DMS114 treated with DMSO at 0.1 percent for 48 hours (cell line): ENCODE measurements around the gene PPIP5K2.
"Not testable (repeated sequence)": the region's sequence is repeated elsewhere in the genome, so short reads cannot be mapped to it uniquely, and the experiment has no call there.

ENCODE experiments used
- DNase-seq: peaks from one replicate; lab custom pipeline; 2025; ENCODE audit not compliant: unreplicated experiment; lab: John Stamatoyannopoulos, UW

The PPIP5K2 gene

DNA sequence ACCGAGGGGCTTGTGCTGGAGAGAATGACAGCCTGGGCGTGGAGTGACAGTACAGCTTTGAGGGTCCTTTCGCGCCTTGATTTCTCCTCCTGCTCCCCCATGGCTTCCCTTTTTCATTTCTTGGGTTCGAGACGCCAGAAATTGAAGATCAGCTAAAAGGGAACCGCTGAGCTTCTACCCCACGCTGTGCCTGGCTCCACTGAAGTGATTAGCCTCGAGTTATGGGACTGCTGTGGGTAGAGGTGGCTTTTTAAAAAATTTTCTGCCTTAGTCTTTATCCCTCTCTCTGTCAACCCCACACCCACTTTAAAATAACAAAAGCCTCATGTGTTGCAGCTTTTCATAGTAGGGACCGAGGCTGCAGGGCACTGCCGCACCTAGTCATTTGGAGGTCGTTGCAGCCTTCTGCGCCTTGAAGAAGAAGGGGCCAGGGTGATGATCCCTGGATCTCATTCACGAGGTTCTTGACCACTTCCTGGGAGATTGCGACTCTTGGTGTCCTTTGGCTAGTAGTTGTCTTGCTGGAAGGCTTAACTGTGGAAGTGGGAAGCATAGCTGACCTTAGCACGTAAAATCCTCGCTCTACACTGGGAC lies 603 bp downstream of the PPIP5K2 start:
- no peak for DNase-seq

- DNase-seq = no peak
Observed at GRCh38 chr5:103122242-103122641, 2.1 kb downstream of the PPIP5K2 start.

- no peak for DNase-seq
Observed at GRCh38 chr5:103126557-103126956, 6.5 kb downstream of the PPIP5K2 start.

DNA sequence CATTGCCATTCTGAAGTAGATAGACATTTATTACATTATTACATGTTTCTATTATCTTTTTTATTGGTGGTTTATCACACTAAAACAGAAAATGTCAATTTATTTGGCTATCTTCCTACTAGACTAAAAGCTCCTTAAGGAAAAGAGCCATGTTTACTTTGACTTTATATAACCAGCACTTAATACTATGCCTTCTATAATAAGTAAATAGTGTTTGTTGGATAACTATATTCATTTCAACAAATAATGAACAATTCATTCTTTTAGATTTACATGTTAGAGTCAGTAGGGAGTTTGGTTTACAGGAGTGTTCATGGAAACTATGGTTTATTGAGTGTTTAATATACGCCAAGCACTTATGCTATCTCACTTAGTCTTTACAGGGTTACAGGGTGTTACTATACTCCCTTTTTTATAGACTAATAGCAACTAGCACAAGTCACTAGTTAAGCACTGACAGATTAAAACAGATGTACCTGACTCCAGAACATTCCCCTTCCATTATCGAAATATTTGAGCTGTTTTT lies 7.3 kb downstream of the PPIP5K2 start:
- no peak for DNase-seq

DNA sequence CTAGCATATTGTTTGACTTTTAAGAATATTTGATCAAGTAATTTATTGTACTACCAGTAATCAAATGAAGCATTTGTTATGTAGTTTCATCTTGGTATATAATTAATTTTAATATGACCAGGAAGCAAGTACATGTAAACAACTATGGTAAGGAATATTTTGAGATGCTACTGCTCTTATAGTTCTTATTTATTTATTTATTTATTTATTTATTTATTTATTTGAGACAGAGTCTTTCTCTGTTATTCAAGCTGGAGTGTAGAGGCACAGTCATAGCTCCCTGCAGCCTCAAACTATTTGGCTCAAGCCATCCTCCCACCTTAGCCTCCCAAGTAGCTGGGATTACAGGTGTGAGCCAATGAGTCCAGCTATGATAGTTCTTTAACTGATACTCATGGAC lies 8.1 kb downstream of the PPIP5K2 start:
- DNase-seq = no peak

GRCh38 chr5:103132684-103133083 lies 12.6 kb downstream of the PPIP5K2 start:
- no peak for DNase-seq

GRCh38 chr5:103133231-103133630 lies 13.1 kb downstream of the PPIP5K2 start:
- no peak for DNase-seq

DNA sequence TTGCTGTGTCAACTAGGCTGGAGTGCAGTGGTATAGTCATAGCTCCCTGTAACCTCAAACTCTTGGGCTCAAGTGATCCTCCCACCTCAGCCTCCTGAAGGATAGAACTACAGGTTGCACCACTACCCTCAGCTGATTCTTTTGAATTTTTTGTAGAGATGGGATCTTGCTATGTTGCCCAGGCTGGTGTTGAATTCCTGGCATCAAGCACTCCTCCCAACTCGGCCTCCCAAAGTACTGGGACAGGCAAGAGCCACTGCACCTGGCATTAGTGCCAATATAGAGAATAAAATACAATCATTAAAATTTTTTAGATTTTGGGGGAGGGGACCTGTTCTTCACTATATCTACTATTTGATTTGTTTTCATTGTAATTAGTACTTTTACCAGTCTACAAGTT lies 15.4 kb downstream of the PPIP5K2 start:
- DNase-seq = no peak

GRCh38 chr5:103138202-103138690 lies 18.1 kb downstream of the PPIP5K2 start:
- DNase-seq = no peak

DNA sequence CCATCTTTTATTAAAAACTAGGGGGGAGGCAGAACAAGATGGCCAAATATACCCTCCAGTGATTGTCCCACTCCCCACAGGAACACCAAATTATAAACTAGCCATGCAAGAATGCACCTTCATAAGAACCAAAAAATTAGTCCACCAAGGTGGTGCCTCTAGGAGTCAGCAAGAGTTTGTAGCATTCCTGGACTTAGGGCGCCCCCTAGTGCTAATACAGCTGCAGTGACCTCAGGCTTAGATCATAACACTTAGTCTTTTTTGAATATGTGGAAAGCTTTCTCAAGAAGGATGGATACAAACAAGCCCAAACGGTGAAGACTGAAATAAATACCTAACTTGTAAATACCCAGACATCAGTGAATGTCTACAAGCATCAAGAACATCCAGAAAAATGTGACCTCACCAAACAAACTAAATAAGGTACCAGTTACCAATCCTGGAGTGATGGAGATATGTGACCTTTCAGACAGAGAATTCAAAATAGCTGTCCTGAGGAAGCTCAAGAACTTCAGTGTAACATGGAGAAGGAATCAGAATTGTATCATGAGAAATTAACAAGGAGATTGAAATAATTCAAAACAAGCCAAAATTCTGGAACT lies 19.3 kb downstream of the PPIP5K2 start:
- peak; percentile 69 for DNase-seq

DNA sequence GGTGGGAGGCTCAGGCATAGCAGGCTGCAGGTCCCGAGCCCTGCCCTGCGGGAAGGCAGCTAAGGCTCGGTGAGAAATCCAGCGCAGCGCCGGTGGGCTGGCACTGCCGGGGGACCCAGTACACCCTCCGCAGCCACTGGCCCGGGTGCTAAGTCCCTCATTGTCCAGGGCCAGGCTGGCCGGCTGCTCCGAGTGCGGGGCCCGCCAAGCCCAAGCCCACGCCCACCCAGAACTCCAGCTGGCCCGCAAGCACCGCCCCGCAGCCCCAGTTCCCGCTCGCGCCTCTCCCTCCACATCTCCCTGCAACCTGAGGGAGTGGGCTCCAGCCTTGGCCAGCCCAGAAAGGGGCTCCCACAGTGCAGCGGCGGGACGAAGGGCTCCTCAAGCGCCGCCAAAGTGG lies 22.0 kb downstream of the PPIP5K2 start:
- DNase-seq = not testable (repeated sequence)

GRCh38 chr5:103145196-103145595 lies 25.1 kb downstream of the PPIP5K2 start:
- DNase-seq = no peak

DNA sequence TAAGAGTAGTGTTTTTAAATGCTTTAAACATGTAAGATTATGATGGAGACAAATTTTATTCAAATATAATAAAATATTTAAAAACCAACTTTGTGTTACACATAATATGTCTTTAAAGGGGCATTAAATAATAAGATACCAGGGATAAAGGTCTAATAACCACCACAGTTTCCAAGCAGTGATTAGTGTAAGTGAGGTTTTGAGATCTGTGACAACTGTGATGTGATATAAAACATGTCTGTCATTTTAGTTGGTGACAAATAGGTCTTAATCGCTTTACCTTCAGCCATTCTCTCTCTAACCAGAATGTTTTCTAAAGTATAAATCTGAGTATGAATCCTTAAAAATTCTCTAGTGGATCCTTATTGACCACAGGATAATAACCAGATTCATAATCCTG lies 28.1 kb downstream of the PPIP5K2 start:
- DNase-seq = no peak

DNA sequence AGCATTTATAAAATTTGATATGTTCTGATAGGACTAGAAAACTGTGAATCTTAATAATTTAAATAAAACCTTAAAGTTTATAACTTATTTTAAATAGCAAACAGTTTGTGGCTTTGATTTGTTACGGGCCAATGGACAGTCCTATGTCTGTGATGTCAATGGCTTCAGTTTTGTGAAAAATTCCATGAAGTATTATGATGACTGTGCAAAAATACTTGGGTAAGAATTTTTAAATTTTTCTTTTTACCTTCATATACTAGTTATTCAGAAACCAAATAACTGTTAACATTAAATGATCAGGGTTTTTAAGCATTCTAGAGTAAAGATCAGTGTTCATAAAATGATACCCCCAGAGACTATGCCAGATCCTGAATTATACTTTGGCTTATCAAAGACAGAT lies 31.1 kb downstream of the PPIP5K2 start:
- DNase-seq = no peak

GRCh38 chr5:103166706-103167105 lies 46.6 kb downstream of the PPIP5K2 start:
- no peak for DNase-seq

DNA sequence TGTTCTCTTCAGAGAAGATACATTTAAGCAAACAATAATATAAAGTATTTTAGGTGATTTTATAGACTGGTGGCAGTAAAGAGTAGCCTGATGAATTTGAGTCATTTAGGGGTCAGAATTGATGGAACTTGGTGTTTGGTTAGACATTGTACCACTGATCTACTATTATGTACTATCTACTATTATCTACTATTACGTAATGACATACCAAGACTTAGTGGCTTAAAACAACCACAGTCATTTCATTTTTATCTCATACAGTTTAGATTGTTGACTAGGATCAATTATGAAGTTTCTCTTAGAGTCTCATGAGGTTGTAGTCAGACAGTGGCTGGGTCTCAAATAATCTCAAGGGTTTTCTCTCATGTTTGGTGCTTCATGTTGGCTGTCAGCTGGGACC lies 54.0 kb downstream of the PPIP5K2 start:
- no peak for DNase-seq

- no peak for DNase-seq
Observed at GRCh38 chr5:103177543-103177942, 57.4 kb downstream of the PPIP5K2 start.

DNA sequence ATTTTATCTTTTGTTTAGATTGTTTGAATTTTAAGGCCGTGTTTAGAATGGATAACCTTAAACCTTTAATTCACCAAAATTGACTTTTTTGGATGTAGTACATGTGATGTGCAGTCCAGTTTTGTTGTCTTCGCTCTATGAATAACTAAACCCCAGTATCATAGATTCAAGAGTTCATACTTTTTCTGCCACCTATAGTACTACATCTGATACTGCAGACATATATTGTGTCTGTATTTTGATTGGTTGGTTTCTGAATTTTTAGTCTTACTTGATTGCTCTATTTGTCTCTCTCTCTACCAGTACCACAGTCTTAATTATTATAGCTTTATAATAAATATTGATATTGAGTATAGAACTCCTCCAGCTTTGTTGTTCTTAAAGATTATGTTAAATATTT lies 58.1 kb downstream of the PPIP5K2 start:
- peak; percentile 17 for DNase-seq

DNA sequence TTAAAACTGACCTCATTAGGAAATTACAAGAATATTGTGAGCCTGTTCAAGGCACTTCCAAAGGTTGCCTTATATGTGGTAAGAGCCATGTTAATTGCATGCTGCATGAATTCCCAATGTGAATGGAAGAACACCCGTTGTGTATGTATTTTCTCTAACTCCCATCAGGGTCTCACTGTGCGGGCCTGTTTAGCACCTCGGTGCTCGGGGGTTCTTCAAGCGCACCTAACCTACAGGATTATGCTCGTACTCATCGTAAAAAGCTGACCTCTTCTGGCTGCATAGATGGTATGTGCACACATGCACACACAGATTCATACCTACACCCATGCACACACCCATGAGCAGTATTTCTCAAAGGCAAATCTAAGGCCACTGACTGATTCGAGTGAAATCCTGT lies 66.1 kb downstream of the PPIP5K2 start:
- DNase-seq = no peak

DNA sequence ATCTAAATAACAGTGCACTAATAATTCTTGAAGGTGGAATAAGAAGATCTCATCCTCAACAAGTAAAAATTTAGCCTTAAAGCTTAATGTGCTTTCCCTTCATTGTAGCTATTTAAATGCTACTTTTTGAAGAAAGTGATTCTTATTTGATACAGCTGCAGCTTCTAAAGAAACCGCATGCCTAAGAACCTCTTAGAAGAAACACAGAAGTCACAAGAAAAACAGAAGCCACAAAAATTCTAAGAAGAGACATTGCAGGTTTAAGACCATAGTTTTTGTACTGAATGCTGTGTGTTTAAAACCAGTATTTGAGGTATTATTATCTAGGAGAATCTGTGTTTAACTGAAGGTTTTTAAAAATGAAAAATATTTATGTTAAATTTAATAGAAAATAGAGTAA lies 68.3 kb downstream of the PPIP5K2 start:
- DNase-seq = no peak

- no peak for DNase-seq
Observed at GRCh38 chr5:103203226-103203625, 83.1 kb downstream of the PPIP5K2 start.

- DNase-seq = not testable (repeated sequence)
Observed at GRCh38 chr5:103204990-103205389, 84.9 kb downstream of the PPIP5K2 start.
